HEK293T (cell line): ENCODE results near the gene IFIT1.

Source experiments
- ARNT ChIP-seq: fragments of 450-650 bp; IDR thresholded peaks from 2 replicates; pipeline ENCODE4 v1.6.1; 2017; ENCODE audit warnings: mild to moderate bottlenecking
- BHLHE40 ChIP-seq: fragments of 450-650 bp; IDR thresholded peaks from 2 replicates; pipeline ENCODE4 v1.6.1; 2016; ENCODE audit warnings: mild to moderate bottlenecking, moderate library complexity, borderline replicate concordance
- CTBP1 ChIP-seq: fragments of 450-650 bp; IDR thresholded peaks from 2 replicates; pipeline ENCODE4 v1.6.1; 2016; ENCODE audit warnings: borderline replicate concordance
- FOXA1 ChIP-seq: fragments of 450-650 bp; IDR thresholded peaks from 2 replicates; pipeline ENCODE4 v1.6.1; 2016; ENCODE audit warnings: mild to moderate bottlenecking
- FOXM1 ChIP-seq: fragments of 450-650 bp; IDR thresholded peaks from 2 replicates; pipeline ENCODE4 v1.6.1; 2017; ENCODE audit warnings: mild to moderate bottlenecking, borderline replicate concordance
- HDGF ChIP-seq: fragments of 450-650 bp; IDR thresholded peaks from 2 replicates; pipeline ENCODE4 v1.6.1; 2017; ENCODE audit warnings: antibody characterized with exemption, borderline replicate concordance
- L3MBTL2 ChIP-seq: fragments of 450-650 bp; conservative IDR thresholded peaks from 2 replicates; pipeline ENCODE4 v1.6.1; 2016; ENCODE audit warnings: mild to moderate bottlenecking
- LEF1 ChIP-seq: fragments of 450-650 bp; IDR thresholded peaks from 2 replicates; pipeline ENCODE4 v1.6.1; 2017; ENCODE audit warnings: mild to moderate bottlenecking, borderline replicate concordance
- NFRKB ChIP-seq: fragments of 450-650 bp; IDR thresholded peaks from 2 replicates; pipeline ENCODE4 v1.6.1; 2016; ENCODE audit warnings: mild to moderate bottlenecking, moderate library complexity
- SP1 ChIP-seq: fragments of 450-650 bp; IDR thresholded peaks from 2 replicates; pipeline ENCODE4 v1.6.1; 2017
- SUZ12 ChIP-seq: fragments of 450-650 bp; IDR thresholded peaks from 2 replicates; pipeline ENCODE4 v1.6.1; 2016; ENCODE audit warnings: mild to moderate bottlenecking
- TARDBP ChIP-seq: fragments of 450-650 bp; IDR thresholded peaks from 2 replicates; pipeline ENCODE4 v1.6.1; 2016
- TF ChIP-seq, protein P1 (sequence below): fragments of 450-650 bp; IDR thresholded peaks from 2 replicates; pipeline ENCODE4 v1.6.1; 2016

DNA sequence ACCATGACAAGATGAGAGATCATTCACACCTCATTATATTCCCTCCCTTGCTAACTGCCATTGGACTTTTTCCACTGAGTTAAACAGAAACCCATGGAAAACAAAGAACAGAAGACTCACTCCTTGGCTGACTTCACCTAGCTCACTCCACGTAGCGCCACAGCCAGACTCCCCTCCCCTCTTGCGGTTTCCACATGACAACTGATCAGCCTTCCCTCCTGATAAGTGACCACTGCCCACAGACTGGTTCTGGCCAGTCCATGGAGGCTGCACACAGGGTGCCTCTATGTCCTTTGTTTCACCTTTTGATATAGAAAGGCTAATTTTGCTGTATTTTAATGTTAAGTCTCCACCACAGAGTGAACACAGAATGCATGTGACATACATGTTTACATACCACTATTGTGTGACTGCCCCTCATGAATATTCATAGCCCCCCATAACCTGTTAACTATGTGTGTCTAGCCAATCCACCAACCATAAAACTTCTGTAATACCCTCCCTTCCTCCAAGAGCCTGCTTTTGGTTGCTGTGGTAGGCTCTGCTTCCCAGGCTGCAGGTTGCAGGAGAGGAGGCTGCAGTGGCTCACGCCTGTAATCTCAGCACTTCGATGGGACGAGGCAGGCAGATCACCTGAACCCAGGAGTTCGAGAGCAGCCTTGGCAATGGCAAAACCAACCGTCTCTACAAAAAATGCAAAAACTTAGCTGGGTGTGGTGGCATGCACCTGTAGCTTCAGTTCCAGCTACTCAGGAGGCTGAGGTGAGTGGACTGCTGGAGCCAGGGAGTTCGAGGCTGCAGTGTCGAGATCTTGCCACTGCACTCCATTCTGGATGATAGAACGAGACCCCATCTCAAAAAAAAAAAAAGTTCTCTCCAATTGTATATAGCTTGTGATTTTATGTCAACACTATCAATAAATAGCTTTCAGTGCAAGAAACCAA, 12.0 kb downstream of the IFIT1 start:
- no peak for TF ChIP-seq TARDBP
- no peak for TF ChIP-seq HDGF
- TF ChIP-seq SP1, result no peak
- no peak for TF ChIP-seq CTBP1
- no peak for TF ChIP-seq FOXA1
- TF ChIP-seq LEF1, result no peak
- TF ChIP-seq BHLHE40, result no peak
- TF ChIP-seq FOXM1, result no peak
- no peak for TF ChIP-seq SUZ12
- TF ChIP-seq L3MBTL2, result no peak
- TF ChIP-seq, protein P1, sequence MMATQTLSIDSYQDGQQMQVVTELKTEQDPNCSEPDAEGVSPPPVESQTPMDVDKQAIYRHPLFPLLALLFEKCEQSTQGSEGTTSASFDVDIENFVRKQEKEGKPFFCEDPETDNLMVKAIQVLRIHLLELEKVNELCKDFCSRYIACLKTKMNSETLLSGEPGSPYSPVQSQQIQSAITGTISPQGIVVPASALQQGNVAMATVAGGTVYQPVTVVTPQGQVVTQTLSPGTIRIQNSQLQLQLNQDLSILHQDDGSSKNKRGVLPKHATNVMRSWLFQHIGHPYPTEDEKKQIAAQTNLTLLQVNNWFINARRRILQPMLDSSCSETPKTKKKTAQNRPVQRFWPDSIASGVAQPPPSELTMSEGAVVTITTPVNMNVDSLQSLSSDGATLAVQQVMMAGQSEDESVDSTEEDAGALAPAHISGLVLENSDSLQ, result no peak
- no peak for TF ChIP-seq NFRKB
- no peak for TF ChIP-seq ARNT
